Non-pigmented ciliary epithelial cell (primary cell): Measurements from ENCODE around the gene POLE4.

Source experiments
- DNase-seq: peaks from one replicate; pipeline ENCODE4 v3.0.0-alpha.2; 2010; ENCODE audit warnings: low read depth

Gene POLE4

GRCh38 chr2:74939919-74940812, 18.3 kb upstream of the POLE4 start:
- DNase-seq: no peak

GRCh38 chr2:74941284-74941683, 17.2 kb upstream of the POLE4 start:
- DNase-seq: no peak

GRCh38 chr2:74942263-74942662, 16.2 kb upstream of the POLE4 start:
- no peak for DNase-seq

- DNase-seq: peak; percentile 15
These were observed 13.3 kb upstream of the POLE4 start for GRCh38 chr2:74944987-74945787.

GRCh38 chr2:74945788-74946331, 12.6 kb upstream of the POLE4 start:
- DNase-seq: peak; percentile 34

GRCh38 chr2:74947703-74948102, 10.7 kb upstream of the POLE4 start:
- DNase-seq: no peak

- DNase-seq: no peak
These were observed 9.7 kb upstream of the POLE4 start for GRCh38 chr2:74948779-74949178.

- DNase-seq: no peak
These were observed 7.2 kb upstream of the POLE4 start for GRCh38 chr2:74951211-74951754.

- no peak for DNase-seq
These were observed 5.9 kb upstream of the POLE4 start for GRCh38 chr2:74952575-74952974.

GRCh38 chr2:74953796-74954499, 4.5 kb upstream of the POLE4 start:
- DNase-seq: no peak

GRCh38 chr2:74954500-74954874, 4.0 kb upstream of the POLE4 start:
- no peak for DNase-seq

GRCh38 chr2:74957886-74958273, 563 bp upstream of the POLE4 start:
- no peak for DNase-seq

GRCh38 chr2:74959106-74959751, 786 bp downstream of the POLE4 start:
- no peak for DNase-seq

GRCh38 chr2:74966887-74967286, 8.4 kb downstream of the POLE4 start:
- no peak for DNase-seq

- DNase-seq: no peak
These were observed 16.6 kb downstream of the POLE4 start for GRCh38 chr2:74975016-74975415.

GRCh38 chr2:74979844-74980243, 21.4 kb downstream of the POLE4 start:
- DNase-seq: no peak

GRCh38 chr2:74982577-74982976, 24.1 kb downstream of the POLE4 start:
- no peak for DNase-seq

GRCh38 chr2:74983631-74984392, 25.4 kb downstream of the POLE4 start:
- no peak for DNase-seq

- no peak for DNase-seq
These were observed 26.6 kb downstream of the POLE4 start for GRCh38 chr2:74984947-74985637.

GRCh38 chr2:74985978-74986609, 27.7 kb downstream of the POLE4 start:
- DNase-seq: no peak
